HCT116 (cell line): ENCODE results near the gene RPL31. TPM values are rescaled to one million over a fixed set of nuclear protein-coding genes. Genes with fewer than 3 reads are reported as not detected.

Experiments used
- ATAC-seq: fragments of 200-7000 bp; cut with Tn5 transposase; 2 replicates; pipeline ENCODE4 v1.9.1; 2020; ENCODE audit warnings: mild to moderate bottlenecking, moderate library complexity
- BruUV-seq: library from RNA; stranded (reverse); fragments of 400-500 nt; replicated peaks from 2 replicates; lab custom pipeline; 2021; lab: Mats Ljungman, UMichigan
- CTCF ChIA-PET: fragments of 300-600 bp; sonication (Branson Sonifier 250); formaldehyde crosslinking; loops from one replicate; lab custom pipeline; 2021; ENCODE audit warnings: antibody characterized with exemption; lab: Charles Lee
- POLR2A ChIA-PET: fragments of 300-600, 350-600 bp; sonication (Branson Sonifier 250); formaldehyde crosslinking; loops from one replicate; lab custom pipeline; 2021; ENCODE audit warnings: antibody characterized with exemption; lab: Charles Lee
- RAD21 ChIA-PET, 2 experiments: fragments of 300-600 bp; sonication (Branson Sonifier 250); formaldehyde crosslinking; loops; one replicate each; lab custom pipeline; 2023; ENCODE audit warnings: low total read pairs in 2 of 2; ENCODE audit not compliant: uncharacterized antibody in 2 of 2, unreplicated experiment in 2 of 2, low non-redundant PET in 1 of 2; lab: Charles Lee
- DNase-seq: peaks from one replicate; pipeline ENCODE4 v3.0.0-alpha.2; 2010; ENCODE audit warnings: low read depth, low spot score
- H2AFZ ChIP-seq: fragments of 200-600 bp; shearing (Covaris generic), sonication (generic); 2 replicates; pipeline ENCODE4 v1.6.1; 2017; ENCODE audit warnings: low read depth, mixed run types, mixed read lengths, antibody characterized with exemption, low read length; ENCODE audit not compliant: poor library complexity, severe bottlenecking
- H3K27ac ChIP-seq: 2 replicates; pipeline ENCODE4 v1.5.1; 2012; ENCODE audit warnings: low read depth, low read length
- H3K27me3 ChIP-seq: fragments of 200-600 bp; sonication (generic); 2 replicates; pipeline ENCODE4 v1.6.1; 2016; ENCODE audit warnings: mixed run types, low read length, mixed read lengths; ENCODE audit not compliant: insufficient read depth
- H3K36me3 ChIP-seq, 2 experiments: fragments of 200-500 bp in 1 of 2; fragments of 200-600 bp in 1 of 2; sonication (Bioruptor generic) in 1 of 2; sonication (generic) in 1 of 2; 2 replicates each; pipeline versions ENCODE4 v1.5.1 to v1.6.1; 2014 to 2016; ENCODE audit warnings: low read length in 2 of 2, inconsistent platforms in 1 of 2, mixed read lengths in 1 of 2, mixed run types in 1 of 2; ENCODE audit not compliant: insufficient read depth in 2 of 2, control insufficient read depth in 1 of 2
- H3K4me1 ChIP-seq, 2 experiments: fragments of 200-600 bp in 1 of 2; sonication (generic) in 1 of 2; 2 replicates each; pipeline versions ENCODE4 v1.5.1 to v1.6.1; 2012 to 2017; ENCODE audit warnings: low read length in 2 of 2, inconsistent platforms in 1 of 2, mild to moderate bottlenecking in 1 of 2, mixed read lengths in 1 of 2, mixed run types in 1 of 2, moderate library complexity in 1 of 2; ENCODE audit not compliant: insufficient read depth in 2 of 2, control insufficient read depth in 1 of 2
- H3K4me2 ChIP-seq: fragments of 200-600 bp; sonication (generic); 2 replicates; pipeline ENCODE4 v1.6.1; 2017; ENCODE audit warnings: mixed run types, low read length, mixed read lengths
- H3K4me3 ChIP-seq, 2 experiments: fragments of 200-600 bp in 1 of 2; sonication (generic) in 1 of 2; replicated peaks in 1 of 2; 2 replicates each; pipeline ENCODE4 v1.5.1; 2011 to 2016; ENCODE audit warnings: low read length in 2 of 2, control low read depth in 1 of 2, low read depth in 1 of 2, mild to moderate bottlenecking in 1 of 2, mixed read lengths in 1 of 2, mixed run types in 1 of 2
- H3K79me2 ChIP-seq: fragments of 200-600 bp; sonication (generic); 2 replicates; pipeline ENCODE4 v1.6.1; 2017; ENCODE audit warnings: mild to moderate bottlenecking, mixed run types, low read length, moderate library complexity, mixed read lengths; ENCODE audit not compliant: insufficient read depth
- H3K9ac ChIP-seq: fragments of 200-600 bp; sonication (generic); 2 replicates; pipeline ENCODE4 v1.6.1; 2016; ENCODE audit warnings: low read length, mixed read lengths
- H3K9me2 ChIP-seq: fragments of 200-600 bp; sonication (generic), shearing (Covaris generic); 2 replicates; pipeline ENCODE4 v1.6.1; 2017; ENCODE audit warnings: mixed run types, mild to moderate bottlenecking, moderate library complexity; ENCODE audit not compliant: insufficient read depth
- H3K9me3 ChIP-seq, 2 experiments: fragments of 200-500 bp in 1 of 2; fragments of 200-600 bp in 1 of 2; sonication (Bioruptor generic) in 1 of 2; sonication (generic) in 1 of 2; 2 replicates each; pipeline ENCODE4 v1.6.1; 2014 to 2017; ENCODE audit warnings: low read length in 2 of 2, mixed read lengths in 2 of 2, inconsistent platforms in 1 of 2, low read depth in 1 of 2, mild to moderate bottlenecking in 1 of 2, mixed run types in 1 of 2, moderate library complexity in 1 of 2; ENCODE audit not compliant: control insufficient read depth in 1 of 2, insufficient read depth in 1 of 2
- H4K20me1 ChIP-seq: fragments of 200-600 bp; sonication (generic), shearing (Covaris generic); 2 replicates; pipeline ENCODE4 v1.6.1; 2017; ENCODE audit warnings: mixed run types, mild to moderate bottlenecking, moderate library complexity; ENCODE audit not compliant: insufficient read depth
- CBX3 ChIP-seq: IDR thresholded peaks from 2 replicates; pipeline ENCODE4 v1.6.1; 2012; ENCODE audit warnings: low read depth
- CEBPB ChIP-seq: IDR thresholded peaks from 2 replicates; pipeline ENCODE4 v1.6.1; 2012; ENCODE audit warnings: low read depth
- ELF1 ChIP-seq: IDR thresholded peaks from 2 replicates; pipeline ENCODE4 v1.6.1; 2012; ENCODE audit warnings: low read depth, borderline replicate concordance
- EZH2phosphoT487 ChIP-seq: fragments of 200-600 bp; IDR thresholded peaks from 2 replicates; pipeline ENCODE4 v1.6.1; 2018; ENCODE audit warnings: antibody characterized with exemption, borderline replicate concordance
- JUND ChIP-seq: IDR thresholded peaks from 2 replicates; pipeline ENCODE4 v1.6.1; 2012
- POLR2A ChIP-seq: IDR thresholded peaks from 2 replicates; pipeline ENCODE4 v1.7.0; 2011; ENCODE audit warnings: borderline replicate concordance; ENCODE audit not compliant: insufficient read depth, insufficient read length; ENCODE audit errors: extremely low read depth
- POLR2AphosphoS5 ChIP-seq: IDR thresholded peaks from 2 replicates; pipeline ENCODE4 v1.6.1; 2011; ENCODE audit warnings: mild to moderate bottlenecking, low read depth, low read length, moderate library complexity
- RAD21 ChIP-seq: IDR thresholded peaks from 2 replicates; pipeline ENCODE4 v1.6.1; 2012; ENCODE audit warnings: low read depth, mild to moderate bottlenecking
- REST ChIP-seq: IDR thresholded peaks from 2 replicates; pipeline ENCODE4 v1.6.1; 2012; ENCODE audit warnings: low read depth
- SIN3A ChIP-seq: IDR thresholded peaks from 2 replicates; pipeline ENCODE4 v1.6.1; 2012; ENCODE audit warnings: low read depth
- SP1 ChIP-seq: IDR thresholded peaks from 2 replicates; pipeline ENCODE4 v1.6.1; 2012; ENCODE audit warnings: low read depth
- ZFX ChIP-seq: fragments of 450-650 bp; IDR thresholded peaks from 2 replicates; pipeline ENCODE4 v1.6.1; 2017
- ZNF274 ChIP-seq: fragments of 200-500 bp; sonication (Bioruptor generic); IDR thresholded peaks from 2 replicates; pipeline ENCODE4 v1.6.1; 2014; ENCODE audit warnings: mild to moderate bottlenecking, low read depth, low read length, inconsistent platforms
- intact Hi-C: fragments of 100-400 bp; cut with micrococcal nuclease; formaldehyde crosslinking; loops from 2 replicates; pipeline ENCODE4 v1.10.0; 2022
- total RNA-seq: library from RNA; stranded (reverse); gene quantifications from one replicate; pipeline ENCODE4 v1.2.1, GENCODE V29; 2021; ENCODE audit not compliant: unreplicated experiment

The RPL31 gene
- total RNA-seq, 1 experiment from 2014 or later: 1,340 TPM

- no peak for TF ChIP-seq SIN3A
- no peak for TF ChIP-seq ELF1
- no peak for TF ChIP-seq CEBPB
Measured at GRCh38 chr2:100967716-100968115, 34.4 kb upstream of the RPL31 start (continued).

GRCh38 chr2:100968146-100969145 is 33.6 kb upstream of the RPL31 start:
- H3K36me3 ChIP-seq: peaks cover 0 to 3% of the 10 kb centered on the region in 2 experiments; a peak in 1 of 4 replicates
- POLR2A ChIA-PET: no interaction called here
- H3K9me2 ChIP-seq: no peaks in the 10 kb centered on the region
- no peak overlapping the region for H2AFZ ChIP-seq
- no peak overlapping the region for H3K4me3 ChIP-seq
- BruUV-seq: no TSS peak
- CTCF ChIA-PET: no interaction called here
- no peaks in the 10 kb centered on the region for H4K20me1 ChIP-seq
- no peak overlapping the region for H3K4me2 ChIP-seq
- DNase-seq (no peak), ATAC-seq (no peak)
- no peak overlapping the region for H3K27ac ChIP-seq
- no peaks in the 10 kb centered on the region for H3K4me1 ChIP-seq
- H3K9ac ChIP-seq: no peak overlapping the region
- no peak for TF ChIP-seq SP1
- no peak for TF ChIP-seq CEBPB
- TF ChIP-seq CBX3: no peak
- no peak for TF ChIP-seq POLR2A
- no peak for TF ChIP-seq REST
- no peak for TF ChIP-seq ELF1
- TF ChIP-seq EZH2phosphoT487: no peak
- TF ChIP-seq ZNF274: no peak
- no peak for TF ChIP-seq POLR2AphosphoS5
- TF ChIP-seq JUND: no peak
- no peak for TF ChIP-seq ZFX
- TF ChIP-seq RAD21: no peak
- no peaks in the 10 kb centered on the region for H3K27me3 ChIP-seq
- H3K9me3 ChIP-seq: no peaks in the 10 kb centered on the region
- RAD21 ChIA-PET: no interaction called here
- intact Hi-C loops: no loop called here
- H3K79me2 ChIP-seq: no peaks in the 10 kb centered on the region
